MCF 10A (cell line): ENCODE measurements around the gene CCM2. TPM values are rescaled to one million over a fixed set of nuclear protein-coding genes. Genes with fewer than 3 reads are reported as not detected.

Source experiments
- BruUV-seq: library from RNA; stranded (reverse); fragments of 400-500 nt; replicated peaks from 2 replicates; lab custom pipeline; 2021; lab: Mats Ljungman, UMichigan
- CTCF ChIA-PET: fragments of 300-600 bp; sonication (Branson Sonifier 250); formaldehyde crosslinking; extraction: SDS; loops from one replicate; lab custom pipeline; 2021; ENCODE audit warnings: antibody characterized with exemption, inconsistent platforms; lab: Yijun Ruan, JAX
- POLR2A ChIA-PET: fragments of 300-600, 350-650 bp; sonication (Branson Sonifier 250); formaldehyde crosslinking; extraction: SDS; loops from one replicate; lab custom pipeline; 2020; ENCODE audit warnings: antibody characterized with exemption, inconsistent platforms; lab: Yijun Ruan, JAX
- DNase-seq: peaks from one replicate; pipeline ENCODE4 v3.0.0-alpha.2; 2018; ENCODE audit not compliant: unreplicated experiment
- H3K27ac Mint-ChIP-seq: one replicate; pipeline ENCODE4 v1.8.0; 2022; ENCODE audit warnings: mild to moderate bottlenecking, low read depth, mixed read lengths; ENCODE audit not compliant: unreplicated experiment
- H3K27me3 Mint-ChIP-seq: one replicate; pipeline ENCODE4 v1.8.0; 2022; ENCODE audit warnings: mixed read lengths; ENCODE audit not compliant: insufficient read depth, unreplicated experiment
- H3K36me3 Mint-ChIP-seq: one replicate; pipeline ENCODE4 v1.8.0; 2022; ENCODE audit warnings: mild to moderate bottlenecking, moderate library complexity, mixed read lengths; ENCODE audit not compliant: insufficient read depth, unreplicated experiment
- H3K4me1 Mint-ChIP-seq: one replicate; pipeline ENCODE4 v1.8.0; 2022; ENCODE audit warnings: mixed read lengths; ENCODE audit not compliant: insufficient read depth, unreplicated experiment
- H3K4me3 Mint-ChIP-seq: one replicate; pipeline ENCODE4 v1.8.0; 2022; ENCODE audit warnings: mild to moderate bottlenecking, moderate library complexity, mixed read lengths; ENCODE audit not compliant: unreplicated experiment
- H3K9me3 Mint-ChIP-seq: one replicate; pipeline ENCODE4 v1.8.0; 2022; ENCODE audit warnings: mixed read lengths; ENCODE audit not compliant: unreplicated experiment
- CTCF ChIP-seq: fragments of 200-600 bp; IDR thresholded peaks from one replicate; pipeline ENCODE4 v1.8.0; 2022; ENCODE audit warnings: antibody characterized with exemption, mild to moderate bottlenecking; ENCODE audit not compliant: unreplicated experiment
- intact Hi-C: fragments of 100-400 bp; cut with micrococcal nuclease; formaldehyde crosslinking; loops from 2 replicates; pipeline ENCODE4 v1.14.1; 2022
- total RNA-seq: library from RNA; stranded (reverse); gene quantifications from 2 replicates; pipeline ENCODE4 v1.2.3, GENCODE V29; 2022

Gene CCM2
- total RNA-seq, 1 experiment from 2014 or later: 36.2 TPM

DNA sequence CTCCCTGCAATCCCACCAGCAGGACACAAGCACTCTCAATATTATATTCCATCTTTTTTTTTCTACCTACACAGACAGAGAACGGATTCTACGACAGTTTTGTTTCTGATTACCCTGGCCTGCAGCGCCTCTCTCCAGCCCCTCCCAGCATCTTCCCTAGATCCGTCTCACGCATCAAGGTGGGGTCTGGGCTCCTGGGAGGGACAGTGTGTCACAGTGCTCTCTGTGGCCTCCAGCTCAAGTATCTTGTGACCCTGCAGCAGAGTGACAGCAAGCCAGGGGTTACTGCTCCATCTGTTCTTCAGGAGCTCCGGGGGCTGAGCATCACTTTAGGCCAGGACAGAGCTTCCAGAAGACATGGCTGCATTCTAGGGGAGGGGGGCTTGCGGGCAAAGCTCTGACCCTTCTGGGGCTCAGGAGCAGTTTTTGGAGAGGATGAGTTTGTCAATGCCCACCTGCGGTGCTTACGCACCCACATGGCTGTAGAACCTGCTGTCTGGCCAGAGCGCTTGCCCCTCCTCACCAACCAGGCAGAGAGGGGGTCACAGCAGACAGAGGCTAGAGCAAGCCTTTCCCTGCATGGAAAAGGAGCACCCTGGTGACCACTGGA lies 43.7 kb upstream of the CCM2 start:
- Mint-ChIP-seq H3K27ac (no peak overlapping the region), H3K9me3 (peaks cover 7% of the 10 kb centered on the region), H3K4me1 (peaks cover 18% of the 10 kb centered on the region), H3K4me3 (no peak overlapping the region), H3K36me3 (no peaks in the 10 kb centered on the region), H3K27me3 (no peaks in the 10 kb centered on the region)
- no peak for DNase-seq
- TF ChIP-seq CTCF: no peak
- no TSS peak for BruUV-seq
- intact Hi-C loops: no loop called here
- ChIA-PET POLR2A (interaction anchor here (0.6 to 1.3 kb wide), 2 partner anchors 19 to 86 kb away, joined by 3 to 4 read pairs; no protein-coding TSS in a partner anchor), CTCF (no interaction called here)

GRCh38 chr7:44958645-44959344 lies 41.2 kb upstream of the CCM2 start:
- Mint-ChIP-seq H3K27me3 (no peaks in the 10 kb centered on the region), H3K9me3 (peaks cover 2% of the 10 kb centered on the region)
- TSS peak; percentile 92 for BruUV-seq

DNA sequence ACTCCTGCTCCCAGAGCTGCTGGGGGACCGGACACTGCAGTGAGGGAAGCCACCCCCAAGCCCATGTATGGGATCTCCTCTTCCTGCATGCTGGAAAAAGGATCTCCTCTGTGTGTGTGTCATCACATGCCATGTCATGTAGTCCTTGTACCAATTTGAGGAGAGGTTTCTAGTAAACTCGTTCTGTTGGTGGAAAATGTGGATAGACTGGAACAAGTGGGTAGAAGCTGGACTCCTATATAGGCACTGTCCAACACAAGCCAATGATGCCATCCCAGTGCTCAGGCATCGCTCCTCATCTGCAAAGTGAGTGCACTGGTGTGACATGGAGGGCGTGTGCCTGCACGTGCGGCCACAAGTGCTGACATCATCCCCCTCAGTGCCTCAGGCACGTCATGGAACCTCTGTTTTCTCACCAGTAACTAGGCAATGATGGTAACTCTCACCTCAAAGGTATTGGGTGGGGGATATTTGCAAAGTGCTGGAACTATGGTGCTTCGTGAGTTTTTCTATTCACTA lies 40.5 kb upstream of the CCM2 start:
- peaks cover 18% of the 10 kb centered on the region for H3K4me1 Mint-ChIP-seq
- no peak overlapping the region for H3K4me3 Mint-ChIP-seq
- H3K36me3 Mint-ChIP-seq: no peaks in the 10 kb centered on the region
- no peaks in the 10 kb centered on the region for H3K27me3 Mint-ChIP-seq
- no TSS peak for BruUV-seq
- peak; percentile 44 for DNase-seq
- H3K27ac Mint-ChIP-seq: no peak overlapping the region
- H3K9me3 Mint-ChIP-seq: no peaks in the 10 kb centered on the region
- TF ChIP-seq CTCF: no peak
- ChIA-PET POLR2A (interaction anchor here (0.6 kb wide), 1 partner anchor 20 kb away, joined by 3 read pairs; no protein-coding TSS in a partner anchor), CTCF (no interaction called here)
- intact Hi-C loops: loop anchor here (1.0 kb wide), 1 partner anchor 102 kb away; no protein-coding TSS in a partner anchor

More at GRCh38 chr7:44958645-44959344, 41.2 kb upstream of the CCM2 start:
- H3K36me3 Mint-ChIP-seq: no peaks in the 10 kb centered on the region
- intact Hi-C loops: loop anchor here (1.0 kb wide), 1 partner anchor 101 kb away; no protein-coding TSS in a partner anchor
- peaks cover 18% of the 10 kb centered on the region for H3K4me1 Mint-ChIP-seq
- TF ChIP-seq CTCF: no peak
- POLR2A ChIA-PET: no interaction called here
- DNase-seq: no peak
- CTCF ChIA-PET: no interaction called here
- no peak overlapping the region for H3K4me3 Mint-ChIP-seq
- H3K27ac Mint-ChIP-seq: no peak overlapping the region

DNA sequence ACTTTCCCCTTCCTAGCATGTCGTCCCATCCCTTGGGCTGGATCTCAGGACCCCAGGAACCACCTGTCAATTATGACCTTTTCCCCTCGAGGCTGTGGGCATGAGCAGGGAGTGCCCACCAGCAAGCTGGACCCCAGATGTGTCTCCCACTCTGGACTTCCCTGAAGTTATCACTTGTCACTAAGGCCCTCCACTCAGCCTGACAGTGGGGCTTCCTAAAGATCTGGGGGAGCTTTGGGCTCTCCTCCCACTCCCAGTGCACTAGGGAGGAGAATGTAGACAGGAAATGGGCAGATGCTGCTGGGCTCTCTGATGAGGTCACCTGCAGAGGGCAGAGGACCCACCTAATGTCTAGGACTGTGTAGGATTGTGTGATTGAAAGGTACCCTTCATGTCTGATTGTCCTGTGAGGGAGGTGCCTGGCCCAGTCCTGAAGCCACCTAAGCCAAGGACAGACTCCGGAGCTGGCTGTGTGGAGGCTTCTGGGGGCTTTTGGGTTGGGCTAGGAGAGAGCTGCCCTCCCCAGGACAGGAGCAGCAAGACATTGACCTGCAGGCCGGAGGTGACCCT lies 39.9 kb upstream of the CCM2 start:
- intact Hi-C loops: no loop called here
- ChIA-PET POLR2A (interaction anchor here (0.6 kb wide), 1 partner anchor 20 kb away, joined by 3 read pairs; no protein-coding TSS in a partner anchor), CTCF (interaction anchor here (0.8 kb wide), 1 partner anchor 14 kb away, joined by 4 read pairs; no protein-coding TSS in a partner anchor)
- Mint-ChIP-seq H3K27me3 (no peaks in the 10 kb centered on the region), H3K4me3 (no peak overlapping the region), H3K4me1 (peaks cover 18% of the 10 kb centered on the region), H3K9me3 (no peaks in the 10 kb centered on the region), H3K27ac (peak overlapping the region; percentile 47), H3K36me3 (no peaks in the 10 kb centered on the region)
- no peak for DNase-seq
- no peak for TF ChIP-seq CTCF
- BruUV-seq: no TSS peak
